ENCODE results near the gene FSD2.
"Not testable (repeated sequence)": the region's sequence is repeated elsewhere in the genome, so short reads cannot be mapped to it uniquely, and the experiment has no call there.

FSD2 gene

DNA sequence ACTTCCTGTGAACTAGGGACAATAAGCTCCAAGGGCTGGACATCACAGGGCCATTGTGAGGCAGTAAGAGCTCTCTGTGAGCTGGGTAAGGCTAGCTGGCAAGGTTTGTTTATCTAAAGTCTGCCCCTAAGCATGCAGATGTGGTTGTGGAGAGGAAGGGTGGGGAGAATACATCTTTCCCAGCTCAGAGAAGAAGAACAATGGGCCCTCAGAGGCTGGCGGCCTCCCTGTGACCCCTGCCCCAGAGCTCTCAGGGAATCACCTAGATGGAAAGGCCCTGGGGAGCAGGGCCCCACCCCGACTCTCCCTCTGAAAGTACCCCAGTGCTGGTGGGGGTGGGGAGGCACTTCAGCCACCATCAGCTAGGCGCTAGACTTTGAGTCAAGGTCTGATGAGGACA lies 91.9 kb downstream of the FSD2 start:
- no peak for DNase-seq

DNA sequence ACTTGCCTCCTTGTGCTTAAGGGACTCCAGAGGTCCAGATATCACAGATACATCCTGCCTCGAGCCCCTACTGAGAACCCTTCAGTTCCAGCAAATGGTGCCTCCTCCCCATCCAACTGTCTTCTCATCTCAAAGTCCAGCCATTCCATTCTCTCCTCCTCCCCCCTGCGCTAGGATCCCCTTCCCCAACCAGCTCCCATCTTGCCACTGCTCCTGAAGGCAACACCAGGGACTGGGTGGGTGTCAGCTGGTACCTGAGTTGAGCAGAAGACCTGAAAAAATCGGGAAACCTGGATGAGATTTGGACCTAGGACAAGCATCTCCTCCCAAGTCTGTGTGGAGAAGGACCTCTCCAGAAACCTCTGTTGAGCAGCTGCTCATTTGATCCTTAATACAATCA lies 93.8 kb downstream of the FSD2 start:
- DNase-seq, result no peak

DNA sequence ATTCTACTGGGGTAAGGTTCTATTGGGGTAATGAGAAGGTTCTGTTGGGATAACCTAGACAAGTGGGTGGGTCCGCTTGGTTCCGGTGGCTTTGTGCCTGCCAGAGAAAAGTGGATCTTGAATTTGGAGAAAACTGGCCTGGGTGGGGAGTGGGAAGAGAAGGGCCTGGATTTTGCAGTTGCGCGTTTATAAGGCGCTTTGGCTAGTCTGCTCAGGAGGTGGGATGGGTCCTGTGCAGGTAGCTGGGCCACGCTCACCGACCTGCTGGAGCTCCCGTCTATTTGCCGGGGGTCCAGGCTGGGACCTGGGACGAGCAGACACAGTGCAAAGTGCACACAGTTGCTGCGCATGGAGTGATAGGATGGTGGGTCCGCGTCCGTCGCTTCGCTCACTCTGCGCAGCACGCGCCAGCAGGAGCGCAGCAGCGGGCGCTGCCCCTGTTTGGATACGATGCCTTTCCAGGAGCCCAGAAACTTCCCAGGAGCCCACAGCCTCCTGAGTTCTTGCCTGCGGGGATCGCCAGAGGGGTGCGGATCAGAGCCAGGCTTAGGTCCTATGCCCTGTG lies 94.9 kb downstream of the FSD2 start:
- no peak for DNase-seq

DNA sequence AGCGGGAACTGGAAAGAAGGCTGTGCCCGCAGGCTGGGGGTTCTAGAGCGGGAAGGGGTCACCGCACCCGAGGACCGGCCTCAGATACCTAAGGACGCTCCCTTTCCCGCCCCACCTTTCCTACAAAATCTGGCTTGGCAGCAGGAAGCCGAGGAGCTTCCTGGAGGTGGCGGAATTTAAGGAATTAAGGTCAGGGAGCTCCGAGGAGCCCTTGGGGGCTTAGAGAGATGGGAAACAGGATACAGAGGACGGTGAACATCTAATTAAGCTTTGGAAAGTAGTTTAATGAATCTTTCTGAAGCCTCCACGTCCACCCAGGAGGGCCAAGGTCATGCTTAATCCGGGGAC lies 95.7 kb downstream of the FSD2 start:
- no peak for DNase-seq

DNA sequence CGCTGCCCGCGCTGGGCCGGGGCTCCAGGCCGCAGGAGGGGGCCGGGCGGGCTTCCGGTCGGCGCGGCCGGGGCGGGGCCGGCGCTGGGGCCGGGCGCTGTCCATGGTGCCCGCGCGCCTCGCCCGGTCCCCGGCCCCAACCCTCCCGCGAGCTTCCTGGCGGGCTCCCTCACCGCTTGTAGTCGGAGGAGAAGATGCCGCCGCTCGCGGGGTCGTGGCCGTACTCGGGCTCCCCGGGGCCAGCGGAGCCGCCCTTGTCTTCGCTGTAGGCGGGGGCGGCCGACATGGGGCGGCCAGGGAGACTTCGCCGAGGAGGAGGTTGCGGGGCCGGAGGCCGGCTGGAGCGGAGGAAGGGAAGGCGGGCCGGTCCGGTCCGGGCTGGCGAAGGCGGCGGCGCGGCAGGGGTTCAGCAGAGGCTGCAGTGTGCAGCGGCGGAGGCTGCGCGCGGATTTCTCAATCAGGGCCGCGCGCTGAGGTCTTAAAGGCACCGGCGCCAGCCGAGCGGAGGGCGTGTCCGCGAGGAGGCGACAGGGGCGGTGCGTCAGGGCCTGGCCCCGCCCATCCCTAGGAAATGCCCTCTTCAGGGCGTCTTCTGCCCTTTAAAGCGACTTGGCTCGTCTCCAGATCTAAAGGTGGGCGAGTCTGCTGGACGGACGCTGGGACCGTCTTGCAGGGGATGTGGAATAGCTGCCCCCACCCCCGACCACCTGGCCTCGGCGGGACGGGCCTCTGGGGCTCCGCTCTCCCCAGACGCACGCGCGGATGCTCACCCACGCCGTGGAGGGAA lies 96.3 kb downstream of the FSD2 start, which contains the start of gene AP3B2:
Gene AP3B2, minus strand, starts transcription at position 455 of the 787 bp plus-strand sequence. Its CDS starts 169 bp downstream, at position 286.
- DNase-seq, result peak; percentile 72

DNA sequence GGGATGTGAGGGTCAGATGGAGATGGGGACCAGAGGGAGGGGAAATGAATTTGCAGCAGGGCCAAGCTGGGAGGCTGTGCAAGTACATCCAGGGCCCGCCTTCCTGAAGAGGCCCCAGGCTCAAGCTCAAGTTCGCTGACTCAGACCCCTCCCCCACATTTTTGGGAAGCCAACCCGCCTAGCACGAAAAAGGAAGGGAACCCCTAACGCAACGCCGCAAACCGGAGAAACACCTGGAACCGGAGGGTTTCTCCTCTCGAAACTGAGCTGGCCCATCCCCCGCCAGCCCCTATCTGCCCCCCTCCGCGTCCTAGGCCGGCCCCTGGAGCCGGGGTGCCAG lies 96.8 kb downstream of the FSD2 start:
- no peak for DNase-seq

DNA sequence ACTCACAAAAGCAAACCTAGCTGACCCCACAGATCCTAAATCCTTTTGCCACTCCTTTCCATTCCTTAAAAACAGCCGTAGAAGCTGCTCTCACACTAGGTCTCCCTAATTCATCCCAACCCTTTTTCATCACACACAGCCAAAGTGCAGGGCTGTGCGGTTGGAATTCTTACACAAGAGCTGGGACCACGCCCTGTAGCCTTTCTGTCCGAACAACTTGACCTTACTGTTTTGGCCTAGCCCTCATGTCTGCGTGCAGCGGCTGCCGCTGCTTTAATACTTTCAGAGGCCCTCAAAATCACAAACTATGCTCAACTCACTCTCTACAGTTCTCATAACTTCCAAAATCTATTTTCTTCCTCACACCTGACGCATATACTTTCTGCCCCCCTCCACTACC lies 100.0 kb downstream of the FSD2 start:
- DNase-seq, result not testable (repeated sequence)
